ENCODE data around the gene ZNF514. TPM values are rescaled to one million over a fixed set of nuclear protein-coding genes. Genes with fewer than 3 reads are reported as not detected.

The ZNF514 gene
- total and polyA plus RNA-seq, 3 experiments from 2014 or later, result 9.9 to 12.2 (median 10.3) TPM

GRCh38 chr2:95122197-95122551, 37.5 kb downstream of the ZNF514 start:
- Histone ChIP-seq H3K27ac (ENCODE audit: low read depth, low read length) (peak overlapping the region; percentile 76), H3K4me3 (ENCODE audit: low read length) (peak overlapping the region; percentile 74), H3K36me3 (ENCODE audit: insufficient read depth, low read length) (no peaks in the 10 kb centered on the region), H3K4me1 (ENCODE audit: insufficient read depth, low read length) (peaks cover 33% of the 10 kb centered on the region), H3K27me3 (ENCODE audit: insufficient read depth, low read length, poor library complexity, severe bottlenecking) (no peaks in the 10 kb centered on the region), H3K9me3 (ENCODE audit: low read length) (no peaks in the 10 kb centered on the region)
- DNase-seq, result no peak
- Mint-ChIP-seq H3K9me3 (no peaks in the 10 kb centered on the region), H3K27ac (peak overlapping the region; percentile 85 to 95 (median 89)), H3K4me1 (peaks cover 43 to 51% (median 50%) of the 10 kb centered on the region in 3 donors), H3K4me3 (peak overlapping the region; percentile 95 to 99 (median 97)), H3K36me3 (peaks cover 4 to 20% (median 8%) of the 10 kb centered on the region in 3 donors), H3K27me3 (peaks cover under 1 to 5% of the 10 kb centered on the region in 2 donors)
- ChIA-PET CTCF (interaction anchor here (1.1 to 2.5 kb wide), 7 partner anchors 12 to 99 kb away, joined by 3 to 16 read pairs (median 5); partner anchors contain the start of gene ZNF514), POLR2A (interaction anchor here (1.5 to 2.8 kb wide), 4 partner anchors 37 to 96 kb away, joined by 8 to 16 read pairs (median 14); partner anchors contain the start of genes ZNF2 and ZNF514)

GRCh38 chr2:95121407-95122196, 38.0 kb downstream of the ZNF514 start, which contains the start of gene MRPS5:
Gene MRPS5 (minus strand): TSS chr2:95121808. CDS start chr2:95121791, 17 bp downstream.
- no peaks in the 10 kb centered on the region for H3K27me3 ChIP-seq (ENCODE audit: insufficient read depth, low read length, poor library complexity, severe bottlenecking)
- H3K27ac ChIP-seq (ENCODE audit: low read depth, low read length), result peak within 1 kb of the TSS; percentile 76
- H3K9me3 ChIP-seq (ENCODE audit: low read length), result no peaks in the 10 kb centered on the region
- Mint-ChIP-seq H3K4me1 (peaks cover 44 to 53% (median 51%) of the 10 kb centered on the region in 3 donors), H3K4me3 (peak within 1 kb of the TSS; percentile 95 to 99 (median 97)), H3K9me3 (no peaks in the 10 kb centered on the region), H3K36me3 (peaks cover 4 to 23% (median 7%) of the 10 kb centered on the region in 3 donors), H3K27ac (peak within 1 kb of the TSS; percentile 86 to 97 (median 94)), H3K27me3 (peaks cover 0 to 4% of the 10 kb centered on the region in 2 donors)
- POLR2A ChIA-PET, result interaction anchor here (1.0 to 2.8 kb wide), 6 partner anchors 38 to 96 kb away, joined by 3 to 16 read pairs (median 10); partner anchors contain the start of genes ZNF2 and ZNF514
- CTCF ChIA-PET, result interaction anchor here (1.1 to 2.5 kb wide), 7 partner anchors 13 to 98 kb away, joined by 3 to 16 read pairs (median 5); partner anchors contain the start of gene ZNF514
- DNase-seq, result peak; percentile 76 to 85 (median 79)
- H3K4me3 ChIP-seq (ENCODE audit: low read length), result peak within 1 kb of the TSS; percentile 74
- no peaks in the 10 kb centered on the region for H3K36me3 ChIP-seq (ENCODE audit: insufficient read depth, low read length)
- peaks cover 33% of the 10 kb centered on the region for H3K4me1 ChIP-seq (ENCODE audit: insufficient read depth, low read length)

- no peaks in the 10 kb centered on the region for H3K27me3 Mint-ChIP-seq
These were observed 38.6 kb downstream of the ZNF514 start for GRCh38 chr2:95121093-95121406.

GRCh38 chr2:95115418-95115817, 44.2 kb downstream of the ZNF514 start:
- H3K9me3 Mint-ChIP-seq, result no peaks in the 10 kb centered on the region
- Histone ChIP-seq H3K27ac (ENCODE audit: low read depth, low read length) (no peak overlapping the region), H3K9me3 (ENCODE audit: low read length) (no peaks in the 10 kb centered on the region), H3K4me3 (ENCODE audit: low read length) (no peak overlapping the region), H3K4me1 (ENCODE audit: insufficient read depth, low read length) (peaks cover 34% of the 10 kb centered on the region), H3K36me3 (ENCODE audit: insufficient read depth, low read length) (peaks cover 16% of the 10 kb centered on the region), H3K27me3 (ENCODE audit: insufficient read depth, low read length, poor library complexity, severe bottlenecking) (no peaks in the 10 kb centered on the region)
- H3K27me3 Mint-ChIP-seq, result no peaks in the 10 kb centered on the region
- DNase-seq, result peak; percentile 31 to 80 (median 46)
- no peak overlapping the region for H3K4me3 Mint-ChIP-seq
- H3K27ac Mint-ChIP-seq, result peak overlapping the region in 4 of 8 donors; percentile 2 to 76 (median 32)
- H3K36me3 Mint-ChIP-seq, result peaks cover 3 to 51% (median 14%) of the 10 kb centered on the region in 3 donors
- CTCF ChIA-PET, result interaction anchor here (0.6 to 5.9 kb wide), 21 partner anchors 9 to 120 kb away, joined by 3 to 92 read pairs (median 4); partner anchors contain the start of genes MAL and ZNF514
- H3K4me1 Mint-ChIP-seq, result peaks cover 42 to 47% (median 46%) of the 10 kb centered on the region in 3 donors
- POLR2A ChIA-PET, result interaction anchor here (0.7 kb wide), 2 partner anchors 90 to 96 kb away, joined by 4 to 7 read pairs; partner anchors contain the start of gene MAL

More at GRCh38 chr2:95121093-95121406, 38.6 kb downstream of the ZNF514 start:
- Histone ChIP-seq H3K36me3 (ENCODE audit: insufficient read depth, low read length) (no peaks in the 10 kb centered on the region), H3K27ac (ENCODE audit: low read depth, low read length) (peak overlapping the region; percentile 76), H3K9me3 (ENCODE audit: low read length) (no peaks in the 10 kb centered on the region), H3K4me3 (ENCODE audit: low read length) (peak overlapping the region; percentile 74), H3K4me1 (ENCODE audit: insufficient read depth, low read length) (peaks cover 33% of the 10 kb centered on the region), H3K27me3 (ENCODE audit: insufficient read depth, low read length, poor library complexity, severe bottlenecking) (no peaks in the 10 kb centered on the region)
- H3K27ac Mint-ChIP-seq, result peak overlapping the region; percentile 86 to 97 (median 94)
- no peaks in the 10 kb centered on the region for H3K9me3 Mint-ChIP-seq
- no peak for DNase-seq
- CTCF ChIA-PET, result interaction anchor here (1.5 to 2.5 kb wide), 4 partner anchors 42 to 98 kb away, joined by 4 to 16 read pairs (median 12); no protein-coding TSS in a partner anchor
- H3K36me3 Mint-ChIP-seq, result peaks cover 3 to 26% (median 4%) of the 10 kb centered on the region in 3 donors
- peak overlapping the region; percentile 95 to 99 (median 97) for H3K4me3 Mint-ChIP-seq
- POLR2A ChIA-PET, result interaction anchor here (1.0 to 2.8 kb wide), 6 partner anchors 38 to 95 kb away, joined by 3 to 16 read pairs (median 10); partner anchors contain the start of genes ZNF2 and ZNF514
- H3K4me1 Mint-ChIP-seq, result peaks cover 44 to 53% (median 51%) of the 10 kb centered on the region in 3 donors

GRCh38 chr2:95113464-95113863, 46.2 kb downstream of the ZNF514 start:
- no peak overlapping the region for H3K4me3 ChIP-seq (ENCODE audit: low read length)
- Mint-ChIP-seq H3K4me3 (no peak overlapping the region), H3K27me3 (no peaks in the 10 kb centered on the region), H3K4me1 (peaks cover 22 to 27% (median 27%) of the 10 kb centered on the region in 3 donors), H3K36me3 (peaks cover 3 to 67% (median 20%) of the 10 kb centered on the region in 3 donors), H3K27ac (no peak overlapping the region), H3K9me3 (no peaks in the 10 kb centered on the region)
- H3K27ac ChIP-seq (ENCODE audit: low read depth, low read length), result no peak overlapping the region
- H3K4me1 ChIP-seq (ENCODE audit: insufficient read depth, low read length), result peaks cover 19% of the 10 kb centered on the region
- DNase-seq, result no peak
- H3K36me3 ChIP-seq (ENCODE audit: insufficient read depth, low read length), result peaks cover 30% of the 10 kb centered on the region
- H3K27me3 ChIP-seq (ENCODE audit: insufficient read depth, low read length, poor library complexity, severe bottlenecking), result no peaks in the 10 kb centered on the region
- CTCF ChIA-PET, result interaction anchor here (2.3 to 5.9 kb wide), 2 partner anchors 29 to 90 kb away, joined by 6 to 92 read pairs; partner anchors contain the start of gene MAL
- POLR2A ChIA-PET, result no interaction called here
- H3K9me3 ChIP-seq (ENCODE audit: low read length), result no peaks in the 10 kb centered on the region

GRCh38 chr2:95110395-95110794, 49.3 kb downstream of the ZNF514 start:
- ChIA-PET CTCF (interaction anchor here (1.5 kb wide), 1 partner anchor 31 kb away, joined by 4 read pairs; no protein-coding TSS in a partner anchor), POLR2A (no interaction called here)
- Mint-ChIP-seq H3K27ac (peak overlapping the region in 2 of 8 donors; percentile 47 to 48), H3K27me3 (no peaks in the 10 kb centered on the region), H3K4me3 (no peak overlapping the region), H3K9me3 (no peaks in the 10 kb centered on the region), H3K36me3 (peaks cover 14 to 80% (median 31%) of the 10 kb centered on the region in 3 donors), H3K4me1 (peaks cover 10 to 14% (median 10%) of the 10 kb centered on the region in 3 donors)
- Histone ChIP-seq H3K27me3 (ENCODE audit: insufficient read depth, low read length, poor library complexity, severe bottlenecking) (no peaks in the 10 kb centered on the region), H3K9me3 (ENCODE audit: low read length) (no peaks in the 10 kb centered on the region), H3K4me1 (ENCODE audit: insufficient read depth, low read length) (peaks cover 8% of the 10 kb centered on the region), H3K4me3 (ENCODE audit: low read length) (no peak overlapping the region), H3K36me3 (ENCODE audit: insufficient read depth, low read length) (peaks cover 56% of the 10 kb centered on the region), H3K27ac (ENCODE audit: low read depth, low read length) (no peak overlapping the region)
- no peak for DNase-seq

- no peaks in the 10 kb centered on the region for H3K9me3 ChIP-seq (ENCODE audit: low read length)
- no peak overlapping the region for H3K27ac ChIP-seq (ENCODE audit: low read depth, low read length)
- Mint-ChIP-seq H3K27me3 (no peaks in the 10 kb centered on the region), H3K4me1 (peaks cover 0 to 7% (median 0%) of the 10 kb centered on the region in 3 donors), H3K36me3 (peaks cover 14 to 79% (median 32%) of the 10 kb centered on the region in 3 donors), H3K9me3 (no peaks in the 10 kb centered on the region), H3K4me3 (no peak overlapping the region), H3K27ac (no peak overlapping the region)
- H3K4me3 ChIP-seq (ENCODE audit: low read length), result no peak overlapping the region
- POLR2A ChIA-PET, result no interaction called here
- no peaks in the 10 kb centered on the region for H3K27me3 ChIP-seq (ENCODE audit: insufficient read depth, low read length, poor library complexity, severe bottlenecking)
- no peaks in the 10 kb centered on the region for H3K4me1 ChIP-seq (ENCODE audit: insufficient read depth, low read length)
- DNase-seq, result no peak
- CTCF ChIA-PET, result no interaction called here
- peaks cover 55% of the 10 kb centered on the region for H3K36me3 ChIP-seq (ENCODE audit: insufficient read depth, low read length)
These were observed 50.4 kb downstream of the ZNF514 start for GRCh38 chr2:95109260-95109659.

Data from CD8-positive, alpha-beta memory T cell (primary cell).